ENCODE data around the gene FGF12. TPM values are rescaled to one million over a fixed set of nuclear protein-coding genes. Genes with fewer than 3 reads are reported as not detected.

The FGF12 gene
- total and polyA plus RNA-seq, 2 of the 13 experiments (the other 11 are each of a cell fraction or from before 2014, with no cell fraction given): 0.07 TPM; not detected in 1

DNA sequence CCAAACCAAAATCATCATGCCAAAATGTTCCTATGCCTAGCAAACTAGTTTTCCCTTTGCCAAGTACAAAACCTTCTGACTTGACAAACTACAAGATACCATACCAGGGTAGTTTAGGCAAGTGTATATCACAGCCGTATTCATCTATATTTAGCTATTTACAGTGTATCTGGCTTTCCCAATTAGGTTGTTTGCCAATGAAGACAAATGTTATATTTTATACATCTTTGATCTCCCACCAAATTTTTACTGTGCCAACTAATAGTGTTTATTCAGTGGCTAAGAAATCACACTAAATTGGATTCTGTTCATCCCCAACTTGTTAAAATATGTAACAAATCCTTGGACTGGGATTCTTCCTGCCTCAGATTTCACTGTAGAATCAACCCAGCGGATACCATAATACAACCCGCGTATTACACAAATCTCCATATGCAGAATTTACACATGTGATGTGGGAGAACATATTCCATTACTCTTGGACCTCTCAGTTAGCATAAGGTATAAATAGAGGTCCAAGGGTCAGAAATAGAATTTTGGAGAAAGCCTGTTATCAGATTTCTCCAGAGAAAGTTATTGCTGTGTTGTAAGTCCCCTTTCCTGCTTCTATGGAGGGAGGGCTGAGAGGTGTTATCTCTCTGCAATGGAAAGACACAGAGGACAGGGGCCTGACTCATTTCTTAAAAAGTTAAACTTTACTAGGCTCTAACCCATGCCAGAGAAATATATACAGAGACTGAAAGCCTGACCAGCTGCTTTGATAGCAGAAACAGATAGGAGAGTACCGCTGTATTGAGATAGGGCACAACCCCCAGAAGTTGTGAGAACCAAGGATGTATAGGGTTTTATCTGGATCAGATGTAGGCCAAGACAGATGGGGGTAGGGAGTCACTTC lies 467.0 kb downstream of the FGF12 start (continued):
- TF ChIP-seq XRCC5 (optimal IDR thresholded peaks at IDR 0.05; ENCODE audit: low read length) (no peak), SALL2 (CRISPR knock-in tag; IDR thresholded peaks at IDR 0.05) (no peak), MXD4 (CRISPR knock-in tag; IDR thresholded peaks at IDR 0.05) (no peak), NR1H2 (CRISPR knock-in tag; IDR thresholded peaks at IDR 0.05; ENCODE audit: borderline replicate concordance, low read depth) (no peak), JUN (CRISPR knock-in tag; IDR thresholded peaks at IDR 0.05) (no peak)
- TF ChIP-seq, protein P1, sequence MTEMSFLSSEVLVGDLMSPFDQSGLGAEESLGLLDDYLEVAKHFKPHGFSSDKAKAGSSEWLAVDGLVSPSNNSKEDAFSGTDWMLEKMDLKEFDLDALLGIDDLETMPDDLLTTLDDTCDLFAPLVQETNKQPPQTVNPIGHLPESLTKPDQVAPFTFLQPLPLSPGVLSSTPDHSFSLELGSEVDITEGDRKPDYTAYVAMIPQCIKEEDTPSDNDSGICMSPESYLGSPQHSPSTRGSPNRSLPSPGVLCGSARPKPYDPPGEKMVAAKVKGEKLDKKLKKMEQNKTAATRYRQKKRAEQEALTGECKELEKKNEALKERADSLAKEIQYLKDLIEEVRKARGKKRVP (CRISPR knock-in tag; IDR thresholded peaks at IDR 0.05): no peak
- TF ChIP-seq, protein P2, sequence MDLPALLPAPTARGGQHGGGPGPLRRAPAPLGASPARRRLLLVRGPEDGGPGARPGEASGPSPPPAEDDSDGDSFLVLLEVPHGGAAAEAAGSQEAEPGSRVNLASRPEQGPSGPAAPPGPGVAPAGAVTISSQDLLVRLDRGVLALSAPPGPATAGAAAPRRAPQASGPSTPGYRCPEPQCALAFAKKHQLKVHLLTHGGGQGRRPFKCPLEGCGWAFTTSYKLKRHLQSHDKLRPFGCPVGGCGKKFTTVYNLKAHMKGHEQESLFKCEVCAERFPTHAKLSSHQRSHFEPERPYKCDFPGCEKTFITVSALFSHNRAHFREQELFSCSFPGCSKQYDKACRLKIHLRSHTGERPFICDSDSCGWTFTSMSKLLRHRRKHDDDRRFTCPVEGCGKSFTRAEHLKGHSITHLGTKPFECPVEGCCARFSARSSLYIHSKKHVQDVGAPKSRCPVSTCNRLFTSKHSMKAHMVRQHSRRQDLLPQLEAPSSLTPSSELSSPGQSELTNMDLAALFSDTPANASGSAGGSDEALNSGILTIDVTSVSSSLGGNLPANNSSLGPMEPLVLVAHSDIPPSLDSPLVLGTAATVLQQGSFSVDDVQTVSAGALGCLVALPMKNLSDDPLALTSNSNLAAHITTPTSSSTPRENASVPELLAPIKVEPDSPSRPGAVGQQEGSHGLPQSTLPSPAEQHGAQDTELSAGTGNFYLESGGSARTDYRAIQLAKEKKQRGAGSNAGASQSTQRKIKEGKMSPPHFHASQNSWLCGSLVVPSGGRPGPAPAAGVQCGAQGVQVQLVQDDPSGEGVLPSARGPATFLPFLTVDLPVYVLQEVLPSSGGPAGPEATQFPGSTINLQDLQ (CRISPR knock-in tag; IDR thresholded peaks at IDR 0.05): no peak
- TF ChIP-seq, protein P3, sequence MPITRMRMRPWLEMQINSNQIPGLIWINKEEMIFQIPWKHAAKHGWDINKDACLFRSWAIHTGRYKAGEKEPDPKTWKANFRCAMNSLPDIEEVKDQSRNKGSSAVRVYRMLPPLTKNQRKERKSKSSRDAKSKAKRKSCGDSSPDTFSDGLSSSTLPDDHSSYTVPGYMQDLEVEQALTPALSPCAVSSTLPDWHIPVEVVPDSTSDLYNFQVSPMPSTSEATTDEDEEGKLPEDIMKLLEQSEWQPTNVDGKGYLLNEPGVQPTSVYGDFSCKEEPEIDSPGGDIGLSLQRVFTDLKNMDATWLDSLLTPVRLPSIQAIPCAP (CRISPR knock-in tag; IDR thresholded peaks at IDR 0.05; ENCODE audit: low read depth): no peak

All from HepG2 (cell line).